HG02763 (cell line): ENCODE results near the gene ABL1.

Experiments
- ATAC-seq: cut with Tn5 transposase; IDR thresholded peaks from one replicate; pipeline ENCODE4 v1.9.1; 2021; ENCODE audit warnings: mild to moderate bottlenecking, moderate library complexity; ENCODE audit not compliant: unreplicated experiment

ABL1 gene

GRCh38 chr9:130824643-130825350, 10.3 kb upstream of the ABL1 start:
- ATAC-seq: no peak

- no peak for ATAC-seq
These were observed 9.8 kb upstream of the ABL1 start for GRCh38 chr9:130825351-130825651.

GRCh38 chr9:130825809-130826208, 9.2 kb upstream of the ABL1 start:
- no peak for ATAC-seq

- ATAC-seq: no peak
These were observed 5.3 kb upstream of the ABL1 start for GRCh38 chr9:130829762-130830161.

- no peak for ATAC-seq
These were observed 4.8 kb upstream of the ABL1 start for GRCh38 chr9:130830231-130830760.

GRCh38 chr9:130831077-130831476, 4.0 kb upstream of the ABL1 start:
- ATAC-seq: no peak

GRCh38 chr9:130833031-130833990, 1.7 kb upstream of the ABL1 start:
- ATAC-seq: no peak

- ATAC-seq: no peak
These were observed 616 bp downstream of the ABL1 start for GRCh38 chr9:130835441-130836298.

GRCh38 chr9:130837002-130837511, 2.0 kb downstream of the ABL1 start:
- no peak for ATAC-seq

- no peak for ATAC-seq
These were observed 2.6 kb downstream of the ABL1 start for GRCh38 chr9:130837643-130838042.

- ATAC-seq: no peak
These were observed 4.4 kb downstream of the ABL1 start for GRCh38 chr9:130839132-130840111.

GRCh38 chr9:130842545-130842944, 7.5 kb downstream of the ABL1 start:
- ATAC-seq: no peak

- ATAC-seq: no peak
These were observed 8.2 kb downstream of the ABL1 start for GRCh38 chr9:130843049-130843908.

- no peak for ATAC-seq
These were observed 9.0 kb downstream of the ABL1 start for GRCh38 chr9:130844044-130844451.

GRCh38 chr9:130845254-130845653, 10.2 kb downstream of the ABL1 start:
- no peak for ATAC-seq

GRCh38 chr9:130845901-130846481, 10.9 kb downstream of the ABL1 start:
- no peak for ATAC-seq

GRCh38 chr9:130846487-130847305, 11.6 kb downstream of the ABL1 start:
- ATAC-seq: no peak
